Stimulated activated CD8-positive, alpha-beta memory T cell treated with anti-CD3 and anti-CD28 coated beads, Interleukin-7, amount 100 ng/mL, for 1 hour (primary cell): Measurements from ENCODE around the gene PGAP2.
"Not testable (repeated sequence)": the region's sequence is repeated elsewhere in the genome, so short reads cannot be mapped to it uniquely, and the experiment has no call there.

Source experiments
- DNase-seq, 2 donors: peaks; one replicate each; pipeline ENCODE4 v3.0.0-alpha.2; 2020; ENCODE audit warnings: low read depth in 2 of 2

Gene PGAP2

DNA sequence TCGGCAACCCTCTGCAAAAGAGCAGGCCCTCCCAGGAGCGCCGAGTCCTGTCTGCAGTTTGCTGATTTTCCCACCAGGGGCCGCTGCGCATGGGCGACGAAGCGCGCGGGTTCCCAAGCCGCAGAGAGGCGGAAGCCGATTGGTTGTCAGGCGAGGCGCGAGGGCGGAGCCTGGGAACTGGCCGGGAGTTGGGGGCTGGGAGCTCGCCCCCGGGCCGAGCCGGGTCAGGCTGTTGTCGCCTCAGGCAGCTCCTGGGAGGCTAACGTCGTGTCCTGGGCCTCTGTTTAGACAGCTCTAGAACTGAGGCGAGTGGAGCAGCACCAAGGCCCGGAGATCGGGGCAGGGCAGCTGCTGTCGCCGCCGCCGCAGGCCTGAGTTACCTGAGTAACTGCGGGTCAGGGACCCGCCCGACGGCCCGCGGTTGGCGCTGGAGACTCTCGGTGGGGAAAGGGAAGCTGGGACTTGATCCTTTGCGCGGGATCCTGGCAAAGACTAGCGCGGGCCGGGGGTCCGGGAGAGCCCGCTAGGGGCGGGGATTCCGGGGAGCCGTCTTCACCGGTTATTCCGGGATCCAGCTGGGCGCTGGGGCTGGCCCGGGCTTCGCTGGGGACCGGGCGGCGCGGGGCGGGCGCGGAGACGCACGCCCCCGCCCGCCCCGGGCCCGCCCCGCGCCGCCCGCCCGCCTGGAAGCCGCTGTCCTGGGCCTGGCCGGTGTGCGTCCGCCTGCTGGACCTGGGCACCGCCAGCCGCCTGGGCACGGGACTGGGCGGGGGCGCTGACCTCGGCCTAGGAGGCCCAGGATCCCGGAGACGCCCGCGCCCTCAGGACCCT lies 46.8 kb downstream of the PGAP2 start, which contains the start of gene STIM1:
Gene STIM1, plus strand, starts transcription at position 688 of the 831 bp plus-strand sequence. CDS start 607 bp downstream, outside the sequence.
- peak; percentile 97 for DNase-seq

DNA sequence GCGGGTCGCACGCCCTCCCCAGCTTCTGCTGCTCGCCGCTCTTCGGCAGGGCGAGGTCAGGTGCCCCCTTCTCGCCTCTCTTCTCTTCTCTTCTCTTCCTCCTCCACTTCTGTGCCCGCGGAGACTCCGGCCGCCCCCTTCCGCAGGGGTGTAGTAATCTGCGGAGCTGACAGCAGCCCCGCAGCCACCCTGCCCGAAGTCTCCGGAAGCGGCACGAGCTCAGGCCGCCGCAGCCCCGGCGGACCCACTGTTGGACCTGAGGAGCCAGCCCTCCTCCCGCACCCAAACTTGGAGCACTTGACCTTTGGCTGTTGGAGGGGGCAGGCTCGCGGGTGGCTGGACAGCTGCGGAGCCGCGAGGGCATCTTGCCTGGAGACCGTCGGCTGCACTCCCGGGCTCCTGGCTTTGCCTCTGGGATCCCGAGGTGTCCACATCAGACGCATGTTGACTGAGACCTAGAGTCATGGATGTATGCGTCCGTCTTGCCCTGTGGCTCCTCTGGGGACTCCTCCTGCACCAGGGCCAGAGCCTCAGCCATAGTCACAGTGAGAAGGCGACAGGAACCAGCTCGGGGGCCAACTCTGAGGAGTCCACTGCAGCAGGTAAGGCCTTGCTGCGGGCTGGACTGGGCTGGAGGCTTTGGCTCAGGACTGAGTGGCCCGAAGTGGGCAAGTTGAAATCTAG lies 47.6 kb downstream of the PGAP2 start:
- no peak for DNase-seq

DNA sequence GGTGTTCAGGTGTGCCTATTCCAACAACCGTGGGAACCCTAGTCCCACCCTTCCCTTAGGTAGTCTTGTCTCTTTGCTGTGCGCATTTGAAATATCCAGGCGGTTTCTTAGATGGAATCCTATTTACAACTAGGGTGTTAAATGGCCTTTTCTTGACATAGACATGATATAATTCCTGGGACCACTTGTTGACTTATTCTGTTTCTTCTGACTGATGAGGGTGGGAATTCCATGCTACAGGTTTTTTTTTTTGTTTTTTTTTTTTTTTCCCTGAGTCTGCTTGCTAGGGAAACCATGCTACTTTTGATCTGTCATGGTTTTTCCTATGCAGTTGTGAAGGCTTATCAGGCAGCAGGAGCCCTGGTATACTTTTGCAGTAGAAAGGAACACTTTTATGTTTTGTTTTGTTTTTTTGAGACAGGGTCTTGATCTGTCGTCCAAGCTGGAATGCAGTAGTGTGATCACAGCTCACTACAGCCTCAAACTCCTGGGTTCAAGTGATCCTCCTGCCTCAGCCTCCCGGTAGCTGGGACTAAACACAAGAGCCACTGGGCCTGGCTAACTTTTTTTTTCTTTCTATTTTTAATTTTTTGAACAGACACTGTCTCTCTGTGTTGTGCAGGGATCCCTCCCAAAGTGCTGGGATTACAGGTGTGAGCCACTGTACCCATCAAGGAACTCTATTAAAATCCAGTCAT lies 48.6 kb downstream of the PGAP2 start:
- no peak for DNase-seq

DNA sequence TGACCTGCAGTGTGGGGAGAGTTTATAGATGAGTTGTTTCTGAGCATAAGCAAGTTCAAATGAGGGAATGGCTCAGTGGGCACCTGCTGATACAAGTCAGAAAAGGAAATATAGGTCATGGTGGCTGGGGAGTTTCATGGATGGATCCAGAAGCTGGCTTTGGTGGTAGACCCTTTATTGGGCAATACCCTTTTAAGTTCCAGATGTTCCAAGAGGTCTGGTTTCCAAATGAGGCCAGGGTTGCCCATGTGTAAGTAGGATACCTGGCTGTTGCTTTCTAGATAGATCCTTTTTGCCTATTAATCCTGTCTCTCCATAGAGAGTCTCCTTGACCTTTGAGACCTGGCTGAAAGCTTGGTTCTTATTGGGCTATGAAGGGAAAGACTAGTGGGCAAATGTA lies 49.3 kb downstream of the PGAP2 start:
- DNase-seq: no peak

DNA sequence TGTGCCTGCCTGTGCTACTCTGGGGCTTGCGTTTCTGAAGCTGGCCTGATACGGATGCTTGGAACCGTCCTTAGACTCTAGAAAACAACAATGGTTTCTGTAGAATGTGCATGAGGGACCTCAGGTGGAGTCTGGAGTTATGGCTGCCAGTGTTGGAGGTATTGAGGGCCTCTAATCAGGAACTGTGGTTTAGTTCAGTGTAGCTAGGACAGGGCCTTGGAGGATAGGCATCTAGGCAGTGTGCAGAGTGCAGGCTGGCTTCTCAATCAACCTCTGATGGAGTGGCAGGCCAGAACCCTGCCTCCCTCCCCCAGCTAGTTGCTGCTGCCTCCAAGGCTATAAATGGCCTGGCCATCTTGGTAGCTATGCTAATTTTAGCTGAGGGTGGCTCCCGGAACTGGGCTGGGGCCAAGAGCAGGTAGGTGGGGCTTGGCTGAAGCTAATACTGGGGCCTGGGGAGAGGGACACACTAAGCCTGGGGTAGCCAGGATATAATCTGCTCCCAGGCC lies 51.1 kb downstream of the PGAP2 start:
- DNase-seq: no peak

DNA sequence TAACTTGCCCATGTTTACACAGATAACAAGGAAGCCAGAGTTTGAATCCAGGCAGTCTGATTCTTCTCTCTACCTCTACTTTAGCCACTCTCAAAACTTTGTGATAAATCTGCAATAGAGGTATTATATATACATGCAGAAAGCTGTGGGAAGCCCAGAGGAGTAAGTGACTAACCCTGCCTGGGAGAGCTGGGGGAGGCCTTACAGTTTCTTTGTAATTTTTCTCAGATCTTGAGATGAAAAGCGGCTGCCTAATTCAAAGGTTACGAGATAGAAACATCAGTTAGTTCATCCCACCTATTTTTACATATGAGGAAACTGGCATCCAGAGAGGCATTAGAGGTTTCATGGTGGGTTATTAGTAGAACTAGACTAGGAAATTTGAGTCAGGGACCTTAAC lies 52.0 kb downstream of the PGAP2 start:
- no peak for DNase-seq

DNA sequence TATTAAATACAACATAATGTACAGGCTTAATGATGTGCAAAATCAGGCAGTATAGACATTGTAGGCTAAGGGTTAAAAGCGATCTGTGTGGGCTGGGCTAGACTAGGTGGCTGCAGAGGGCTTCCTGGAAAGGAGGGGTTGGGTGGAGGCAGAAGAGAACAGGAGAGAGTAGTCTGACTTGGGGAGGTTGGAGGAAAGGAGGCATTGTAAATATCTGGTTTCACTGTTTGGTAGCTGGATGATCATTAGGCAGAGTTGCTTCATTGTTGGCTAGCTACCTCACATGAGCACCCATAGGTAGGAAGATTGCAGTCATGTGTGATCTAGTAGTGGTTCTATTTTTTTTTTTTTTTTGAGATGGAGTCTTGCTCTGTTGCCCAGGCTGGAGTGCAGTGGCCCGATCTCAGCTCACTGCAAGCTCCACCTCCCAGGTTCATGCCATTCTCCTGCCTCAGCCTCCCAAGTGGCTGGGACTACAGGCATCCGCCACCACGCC lies 52.6 kb downstream of the PGAP2 start:
- not testable (repeated sequence) for DNase-seq

DNA sequence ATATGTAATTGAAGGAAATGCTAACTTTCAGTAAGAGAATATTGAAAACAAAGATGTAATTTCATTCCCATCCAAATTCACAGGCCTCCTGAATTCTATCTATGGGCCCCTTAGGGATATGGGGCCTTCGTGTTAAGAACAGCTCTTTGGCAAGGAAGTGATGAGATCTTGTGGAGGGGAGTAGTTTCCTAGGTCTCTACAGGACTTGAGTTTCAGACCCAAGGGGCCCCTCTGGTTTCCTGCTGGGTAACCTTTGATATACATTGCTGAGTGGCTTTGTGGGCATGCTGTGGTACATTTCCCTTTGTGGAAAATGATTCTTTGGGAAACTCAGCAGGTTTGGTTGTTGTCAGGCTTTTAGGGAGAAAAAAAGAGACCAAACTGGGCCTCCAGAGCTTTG lies 53.3 kb downstream of the PGAP2 start:
- DNase-seq: no peak

DNA sequence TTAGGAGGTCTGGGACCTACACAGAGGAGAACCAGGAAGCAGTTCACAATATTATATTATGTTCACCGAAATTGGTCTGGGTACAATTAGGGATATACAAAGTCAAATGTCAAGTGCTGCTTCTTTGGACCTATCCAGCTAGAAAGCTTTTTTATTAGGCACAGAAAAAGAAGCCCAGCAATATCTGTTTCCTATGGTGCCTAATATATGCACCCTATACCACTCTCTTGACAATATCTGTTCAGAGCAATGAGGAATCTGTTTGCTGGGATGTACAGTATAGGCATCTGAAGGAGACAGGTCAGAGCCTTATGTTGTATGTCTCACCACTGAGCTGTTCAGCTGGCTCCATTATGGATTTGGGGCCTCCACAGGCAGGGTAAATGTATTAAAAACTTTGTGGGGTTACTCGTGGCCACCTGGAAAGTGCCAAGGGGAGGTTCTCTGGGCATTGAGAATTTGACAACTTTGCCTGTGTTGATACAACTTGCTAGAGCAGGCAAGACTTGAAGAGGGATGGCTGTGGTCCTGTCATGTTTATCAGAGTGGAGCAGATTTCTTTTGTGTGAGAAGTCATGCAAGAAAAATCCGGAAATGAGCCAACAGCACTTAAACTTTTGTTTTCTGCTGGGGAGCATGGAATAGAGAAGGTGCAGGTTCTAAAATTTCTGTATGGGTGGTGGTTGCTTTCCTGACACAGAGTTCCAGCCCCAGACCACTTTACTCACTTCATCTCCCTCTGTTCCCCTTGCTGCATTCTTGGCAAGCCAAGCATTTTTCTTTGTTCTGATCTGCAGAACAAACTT lies 57.2 kb downstream of the PGAP2 start:
- no peak for DNase-seq

DNA sequence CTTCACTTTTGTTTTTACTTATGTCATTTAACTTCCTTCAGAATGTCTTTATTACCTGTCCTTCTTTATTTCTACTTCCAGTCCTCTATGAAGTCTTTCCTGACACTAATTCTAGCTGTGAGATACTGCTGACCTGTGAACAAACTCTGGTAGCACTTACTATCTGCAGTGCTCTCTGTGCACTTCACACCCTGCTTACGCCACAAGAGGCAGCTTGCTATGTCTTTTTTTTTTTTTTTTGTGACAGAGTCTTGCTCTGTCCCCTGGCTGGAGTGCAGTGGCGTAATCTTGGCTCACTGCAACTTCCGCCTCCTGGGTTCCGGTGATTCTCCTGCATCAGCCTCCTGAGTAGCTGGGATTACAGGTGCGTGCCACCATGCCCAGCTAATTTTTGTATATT lies 57.8 kb downstream of the PGAP2 start:
- DNase-seq: no peak

DNA sequence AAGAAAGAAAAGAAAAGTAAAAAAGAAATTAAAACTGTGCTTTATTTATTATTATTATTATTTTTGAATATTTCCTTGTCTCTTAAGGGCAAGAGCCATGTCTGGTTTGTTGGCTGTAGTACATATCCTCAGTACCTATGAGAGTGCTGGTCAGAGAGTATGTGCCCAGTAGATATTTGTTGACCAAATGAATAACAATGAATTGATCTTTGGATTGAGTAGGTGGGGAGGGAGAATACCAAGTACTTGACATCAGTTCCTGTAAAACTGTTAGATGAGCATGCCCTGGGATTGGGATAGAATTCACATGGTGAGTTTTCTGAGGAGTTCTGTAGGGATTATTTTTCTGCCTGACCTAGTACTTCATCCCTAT lies 58.5 kb downstream of the PGAP2 start:
- DNase-seq: no peak

DNA sequence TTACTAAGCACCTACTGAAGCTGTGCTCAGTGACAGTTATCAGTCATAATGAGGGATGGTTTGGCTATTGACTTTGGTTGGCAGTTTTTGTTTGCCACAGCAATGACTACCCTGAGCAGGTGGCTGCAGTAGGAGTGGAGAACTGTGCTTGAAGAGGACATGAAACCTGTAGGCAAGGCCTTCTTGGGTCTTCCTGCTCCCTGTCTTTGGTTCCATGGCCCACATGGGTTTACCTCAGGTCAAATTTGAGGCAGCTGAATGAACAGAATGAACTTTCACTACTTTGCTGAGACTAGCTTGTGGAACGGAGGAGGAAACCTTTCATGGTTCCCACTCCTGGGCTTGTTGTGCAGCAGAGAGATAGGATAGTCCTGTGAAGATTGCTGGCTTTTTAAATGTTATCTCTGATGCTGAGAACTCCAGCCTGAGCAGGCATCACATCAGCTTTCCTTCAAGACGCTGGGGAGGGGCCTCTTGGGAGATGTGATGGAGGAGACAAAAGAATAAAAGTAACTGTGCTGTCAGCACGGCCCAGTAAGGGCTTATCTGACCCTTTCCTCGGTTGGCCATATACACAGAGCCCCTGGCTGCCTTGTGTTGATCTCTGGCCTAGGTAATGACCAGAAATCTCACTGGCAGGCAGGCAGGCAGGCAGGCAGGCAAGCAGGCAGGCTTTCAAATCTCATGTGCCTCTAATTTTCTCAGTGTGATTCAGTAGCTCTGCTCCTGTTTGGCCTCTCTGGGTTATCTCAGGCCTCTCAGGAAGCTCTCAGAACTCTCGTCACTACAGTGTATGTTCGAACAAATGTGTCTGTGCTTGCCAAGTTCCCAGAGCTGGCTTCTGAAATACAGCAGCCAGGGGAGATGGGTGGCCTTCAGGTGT lies 59.1 kb downstream of the PGAP2 start:
- DNase-seq: no peak

DNA sequence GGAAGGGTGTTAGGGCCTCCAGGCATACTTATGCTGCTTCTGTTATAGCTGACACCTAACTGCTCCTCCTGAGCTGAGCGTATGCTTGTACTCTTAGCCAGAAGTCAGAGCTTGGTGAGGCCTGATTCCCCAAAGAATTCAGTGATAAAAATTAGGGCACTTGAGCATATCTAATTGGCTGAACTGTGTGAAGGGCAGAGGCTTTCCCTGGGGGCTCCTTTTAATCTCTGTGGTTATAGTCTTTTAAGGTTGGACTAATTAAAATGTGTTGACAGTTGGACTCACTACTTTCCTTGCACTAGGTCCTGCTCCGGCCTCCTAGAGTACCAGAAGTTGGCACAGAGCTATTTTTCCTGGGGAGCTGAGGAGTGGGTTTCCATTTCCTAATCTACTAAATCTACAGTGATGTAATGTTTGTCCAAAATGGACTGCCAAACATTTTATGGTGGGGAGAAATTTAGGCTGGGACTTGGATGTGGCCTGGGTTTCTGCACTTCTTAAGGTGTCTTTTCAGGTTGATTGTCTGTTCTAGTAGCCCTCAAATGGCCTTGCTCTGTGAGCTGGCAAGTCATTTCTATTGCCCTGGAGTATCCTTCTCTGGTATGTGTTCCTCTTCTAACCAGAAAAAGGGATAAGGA lies 65.5 kb downstream of the PGAP2 start:
- DNase-seq: no peak
